Mononuclear cell (primary cell): ENCODE data around the gene ZNF501. TPM values are rescaled to one million over a fixed set of nuclear protein-coding genes. Genes with fewer than 3 reads are reported as not detected.

Source experiments
- H3K27me3 ChIP-seq: 2 replicates; pipeline ENCODE4 v1.6.0; 2011; ENCODE audit warnings: low read length, control low read depth; ENCODE audit not compliant: insufficient read depth
- H3K4me1 ChIP-seq: 2 replicates; pipeline ENCODE4 v1.5.1; 2011; ENCODE audit warnings: mild to moderate bottlenecking, low read length, control low read depth; ENCODE audit not compliant: insufficient read depth
- H3K4me3 ChIP-seq: 2 replicates; pipeline ENCODE4 v1.5.1; 2011; ENCODE audit warnings: mild to moderate bottlenecking, low read length, moderate library complexity
- H3K9me3 ChIP-seq: 2 replicates; pipeline ENCODE4 v1.5.1; 2011; ENCODE audit warnings: low read depth, mild to moderate bottlenecking, control low read depth, low read length
- total RNA-seq: library from RNA; depleted of rRNA; stranded (reverse); fragments of >200 nt; gene quantifications from one replicate; pipeline ENCODE4 v1.2.3, GENCODE V29; 2012

The ZNF501 gene
- total RNA-seq, 1 donor, result 0.21 TPM

- H3K4me1 ChIP-seq, result peaks cover 20% of the 10 kb centered on the region
- H3K27me3 ChIP-seq, result no peaks in the 10 kb centered on the region
- no peaks in the 10 kb centered on the region for H3K9me3 ChIP-seq
- H3K4me3 ChIP-seq, result no peak overlapping the region
These were observed 34.8 kb downstream of the ZNF501 start for GRCh38 chr3:44764248-44764647.

- no peak overlapping the region for H3K4me3 ChIP-seq
- no peaks in the 10 kb centered on the region for H3K4me1 ChIP-seq
- peaks cover 14% of the 10 kb centered on the region for H3K9me3 ChIP-seq
- no peaks in the 10 kb centered on the region for H3K27me3 ChIP-seq
These were observed 42.1 kb downstream of the ZNF501 start for GRCh38 chr3:44771424-44772098.

- H3K4me1 ChIP-seq, result no peaks in the 10 kb centered on the region
- no peaks in the 10 kb centered on the region for H3K27me3 ChIP-seq
- H3K9me3 ChIP-seq, result peaks cover 14% of the 10 kb centered on the region
- H3K4me3 ChIP-seq, result no peak overlapping the region
These were observed 42.6 kb downstream of the ZNF501 start for GRCh38 chr3:44772099-44772442.

GRCh38 chr3:44782891-44783290 is 53.5 kb downstream of the ZNF501 start:
- Histone ChIP-seq H3K9me3 (no peaks in the 10 kb centered on the region), H3K27me3 (no peaks in the 10 kb centered on the region), H3K4me1 (no peaks in the 10 kb centered on the region), H3K4me3 (no peak overlapping the region)

Other genes with a start within 250 kb of the ZNF501 start
- gene ZKSCAN7, start 174.4 kb upstream of the ZNF501 start, total RNA-seq, result 0.42 TPM
- gene ZNF660, start 144.7 kb upstream of the ZNF501 start, total RNA-seq, result 0.21 TPM
- 3.4 TPM for gene ZNF197, start 104.6 kb upstream of the ZNF501 start, total RNA-seq
- 6.4 TPM for gene ZNF35, start 80.9 kb upstream of the ZNF501 start, total RNA-seq
- gene ZNF502, start 17.0 kb upstream of the ZNF501 start, total RNA-seq, result 1.6 TPM
- gene KIAA1143, start 32.0 kb downstream of the ZNF501 start, total RNA-seq, result 17.0 TPM
- 1.5 TPM for gene KIF15, start 32.2 kb downstream of the ZNF501 start, total RNA-seq
- 3.7 TPM for gene TMEM42, start 132.3 kb downstream of the ZNF501 start, total RNA-seq
- gene TGM4, start 145.0 kb downstream of the ZNF501 start, total RNA-seq, result not detected
- 55.9 TPM for gene ZDHHC3, start 246.5 kb downstream of the ZNF501 start, total RNA-seq
- gene EXOSC7, start 246.6 kb downstream of the ZNF501 start, total RNA-seq, result 19.7 TPM